ENCODE data around the gene MGME1.

MGME1 gene

DNA sequence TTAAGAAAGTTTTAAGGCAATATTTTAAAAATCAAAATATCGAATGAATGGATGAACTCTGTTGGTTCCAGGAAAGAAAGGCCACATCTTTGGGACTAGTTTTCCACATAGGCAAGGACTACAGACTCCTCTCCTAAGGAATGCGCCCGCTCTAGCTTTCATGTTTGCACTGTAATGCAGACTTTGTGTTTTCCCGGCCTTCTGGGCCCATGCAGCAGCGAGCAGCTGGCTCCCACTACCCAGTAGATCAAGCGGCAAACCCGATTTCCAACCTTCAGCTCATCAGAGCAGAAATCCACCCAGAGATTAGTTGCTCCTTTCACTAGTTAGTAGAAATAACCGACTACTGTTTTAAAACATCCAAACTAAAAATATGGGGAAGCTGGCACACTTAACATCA lies 61.2 kb downstream of the MGME1 start:
- DNase-seq: no peak

GRCh38 chr20:18031050-18031449 lies 62.2 kb downstream of the MGME1 start:
- DNase-seq: no peak

DNA sequence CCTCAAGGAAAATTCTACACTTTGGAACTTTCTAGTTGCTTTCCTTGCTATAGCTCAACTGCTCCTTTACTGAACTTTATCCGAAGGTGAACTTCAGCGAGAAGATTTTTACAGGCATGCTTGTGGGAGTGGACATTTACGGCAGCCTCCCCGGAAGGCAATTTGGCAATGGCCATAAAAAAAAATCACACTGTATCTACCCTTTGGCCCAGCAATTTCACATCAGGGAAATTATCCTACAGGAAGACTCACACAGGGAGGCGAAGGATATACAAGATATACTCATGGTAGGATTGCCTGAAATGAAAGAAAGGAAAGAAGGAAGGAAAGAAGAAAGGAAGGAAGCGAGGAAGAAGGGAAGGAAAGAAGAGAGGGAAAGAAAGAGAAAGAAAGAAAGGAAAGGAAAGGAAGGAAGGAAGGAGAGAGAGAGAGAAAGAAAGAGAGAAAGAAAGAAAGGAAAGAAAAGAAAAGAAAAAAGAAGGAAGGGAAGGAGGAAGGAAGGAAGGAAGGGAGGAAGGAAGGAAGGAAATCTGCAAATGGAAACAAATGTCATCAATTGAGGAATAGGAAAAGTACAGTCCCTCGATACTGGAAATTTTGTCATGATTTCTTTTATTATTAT lies 63.2 kb downstream of the MGME1 start:
- no peak for DNase-seq

DNA sequence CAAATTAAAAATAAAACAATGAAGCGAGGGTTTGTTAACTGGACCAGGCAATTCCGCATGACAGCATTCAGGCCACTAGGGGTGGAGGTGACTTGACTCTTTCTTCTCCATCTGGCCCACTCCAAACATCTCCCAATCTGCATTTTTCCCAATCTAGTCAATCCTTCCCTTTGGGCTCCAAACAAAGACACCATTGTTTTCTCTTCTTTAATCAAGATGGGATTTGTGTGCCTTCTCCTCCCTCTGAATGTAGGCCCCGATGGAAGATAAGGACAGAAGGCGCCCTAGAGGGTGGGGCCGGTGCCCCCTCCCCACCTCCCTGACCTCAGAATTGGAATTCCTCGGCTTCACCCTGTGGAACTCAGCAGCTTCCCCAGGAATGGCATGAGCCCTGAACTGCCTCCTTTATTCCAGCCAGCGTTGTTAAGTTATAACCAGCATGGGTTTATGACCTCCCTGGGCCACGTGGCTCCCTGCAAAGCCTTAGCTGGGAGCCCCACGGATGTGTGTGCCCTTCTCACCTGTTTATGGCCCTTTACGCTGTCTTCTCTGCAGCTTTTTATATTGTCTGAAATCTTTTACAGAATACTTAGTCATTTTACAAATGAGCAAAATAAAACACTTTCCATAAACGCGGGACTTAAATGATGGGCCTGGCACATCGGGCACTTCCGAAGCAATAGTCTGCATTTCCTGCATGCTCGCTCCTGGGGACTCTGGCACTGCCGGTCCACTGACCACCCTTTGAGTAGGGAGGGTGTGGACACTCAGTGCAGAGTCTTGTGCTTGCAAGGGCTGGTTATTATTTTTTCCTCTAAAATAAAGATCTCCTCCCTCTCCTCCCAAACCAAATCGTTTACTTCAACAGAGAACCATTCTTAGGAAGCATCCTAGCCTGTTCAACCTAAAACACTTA lies 64.4 kb downstream of the MGME1 start:
- no peak for DNase-seq

DNA sequence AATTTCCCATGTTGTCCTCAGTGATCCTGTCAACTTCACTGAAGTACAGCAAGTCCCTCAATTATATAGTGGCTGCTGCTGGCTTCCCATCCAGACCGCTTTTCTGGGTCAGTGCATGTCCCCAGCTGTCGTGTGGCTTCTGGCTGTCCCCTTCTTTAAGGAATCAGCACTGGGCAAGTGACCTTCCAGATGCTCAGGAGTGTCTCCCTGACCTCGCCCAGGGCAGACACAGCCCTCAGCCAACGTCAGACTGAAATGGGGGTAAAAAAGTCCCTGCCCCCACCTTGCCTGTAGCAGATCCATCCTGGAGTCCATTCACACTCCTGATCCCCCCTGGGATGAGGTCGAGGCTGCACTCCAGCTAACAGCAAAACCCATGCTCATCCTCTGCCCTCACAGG lies 65.2 kb downstream of the MGME1 start:
- DNase-seq: no peak

DNA sequence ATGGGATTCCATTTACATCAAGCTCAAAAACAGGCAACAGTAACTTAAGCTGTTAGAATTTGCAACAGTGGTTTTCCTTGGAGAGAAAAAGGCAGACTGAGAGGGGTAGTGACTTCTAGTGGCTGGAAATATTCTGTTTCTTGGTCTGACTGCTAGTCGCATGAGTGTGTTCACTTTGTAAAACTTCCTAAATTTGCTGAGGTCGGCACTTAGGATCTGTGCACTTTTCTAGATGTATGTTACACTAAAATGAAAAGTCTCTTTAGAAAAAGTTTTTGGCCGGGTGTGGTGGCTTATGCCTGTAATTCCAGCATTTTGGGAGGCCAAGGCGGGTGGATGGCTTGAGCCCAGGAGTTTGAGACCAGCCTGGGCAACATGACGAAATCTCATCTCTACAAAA lies 70.2 kb downstream of the MGME1 start:
- no peak for DNase-seq

Data from hippocampal formation (tissue), 2 donors.